GM21825 (cell line): ENCODE data around the gene NLK.
A peak's percentile ranks its signal among the peaks of the same experiment; 100 is the strongest.
"Not testable (repeated sequence)": the region's sequence is repeated elsewhere in the genome, so short reads cannot be mapped to it uniquely, and the experiment has no call there.

Experiments
- ATAC-seq: cut with Tn5 transposase; IDR thresholded peaks from one replicate; pipeline ENCODE4 v1.9.1; 2021; ENCODE audit warnings: mild to moderate bottlenecking, moderate library complexity; ENCODE audit not compliant: unreplicated experiment

Gene NLK

DNA sequence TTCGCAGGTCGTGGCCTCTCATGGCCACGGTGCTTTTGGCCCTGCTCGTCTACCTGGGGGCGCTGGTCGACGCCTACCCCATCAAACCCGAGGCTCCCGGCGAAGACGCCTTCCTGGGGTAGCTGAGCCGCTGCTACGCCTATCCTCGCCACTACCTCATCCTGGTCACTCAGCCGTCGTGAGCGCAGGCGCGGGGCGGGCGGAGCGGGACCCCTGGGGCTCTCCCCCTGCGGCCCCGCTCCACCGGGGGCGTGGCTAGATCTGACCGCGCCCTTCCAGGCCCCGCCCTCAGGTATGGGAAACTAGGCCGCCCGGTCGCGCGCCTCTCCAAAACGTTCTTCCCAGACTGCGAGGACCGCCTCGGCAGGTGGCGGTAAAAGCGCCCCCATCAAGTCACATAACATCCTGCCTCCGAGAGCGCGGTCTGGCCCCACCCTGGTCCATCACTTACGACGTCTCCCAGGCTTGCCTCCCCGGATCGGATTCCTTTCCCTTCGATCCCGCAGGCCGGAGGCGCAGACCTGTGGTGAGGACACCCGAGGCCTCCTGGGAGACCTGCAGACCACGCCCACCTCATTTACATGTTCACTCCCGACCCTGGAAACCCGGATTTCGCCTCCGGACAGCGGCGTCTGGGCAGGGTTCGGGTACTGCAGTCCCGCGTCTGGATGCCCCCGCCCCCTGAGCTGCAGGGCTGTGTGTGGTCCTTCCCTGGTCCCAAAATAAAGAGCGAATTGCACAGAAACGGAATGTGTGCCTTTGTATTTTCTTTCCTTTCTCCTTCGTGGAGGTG, 185.0 kb downstream of the NLK start:
- ATAC-seq: no peak

DNA sequence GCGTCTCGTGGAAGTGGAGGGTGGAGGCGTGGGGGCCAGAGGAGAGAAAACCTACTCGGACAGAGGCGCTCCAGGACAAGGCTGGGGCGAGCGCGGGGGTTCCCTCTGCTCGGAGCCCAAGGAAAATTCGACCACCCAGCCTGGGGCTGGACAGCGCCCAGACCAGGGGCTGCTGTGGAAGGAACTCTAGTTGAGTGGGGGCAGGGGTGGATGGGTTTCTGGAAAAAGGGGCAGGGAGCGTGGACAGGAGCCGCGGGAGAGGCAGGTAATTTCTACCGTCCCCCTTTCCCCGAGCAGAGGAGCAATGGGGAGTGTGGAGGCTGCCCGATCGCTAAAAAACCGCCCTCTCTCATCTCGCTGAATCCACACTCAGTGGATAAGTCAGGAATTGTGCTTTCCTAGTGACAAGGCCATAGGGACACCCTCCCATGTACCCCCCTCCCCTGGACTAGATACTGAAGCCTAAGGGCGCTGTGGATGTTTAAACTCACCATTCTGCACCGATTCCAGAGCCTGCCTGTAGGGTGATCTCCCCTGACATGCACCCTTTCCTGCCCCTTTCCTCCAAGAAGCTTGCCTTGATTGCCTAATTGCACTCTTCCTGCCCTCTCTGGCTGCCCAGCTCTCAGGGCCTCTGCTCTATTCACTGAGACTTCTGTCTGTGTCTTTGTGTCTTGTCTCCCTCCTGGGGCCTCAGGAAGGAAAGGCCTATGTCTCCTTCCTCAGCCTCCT, 185.8 kb downstream of the NLK start:
- ATAC-seq: no peak

DNA sequence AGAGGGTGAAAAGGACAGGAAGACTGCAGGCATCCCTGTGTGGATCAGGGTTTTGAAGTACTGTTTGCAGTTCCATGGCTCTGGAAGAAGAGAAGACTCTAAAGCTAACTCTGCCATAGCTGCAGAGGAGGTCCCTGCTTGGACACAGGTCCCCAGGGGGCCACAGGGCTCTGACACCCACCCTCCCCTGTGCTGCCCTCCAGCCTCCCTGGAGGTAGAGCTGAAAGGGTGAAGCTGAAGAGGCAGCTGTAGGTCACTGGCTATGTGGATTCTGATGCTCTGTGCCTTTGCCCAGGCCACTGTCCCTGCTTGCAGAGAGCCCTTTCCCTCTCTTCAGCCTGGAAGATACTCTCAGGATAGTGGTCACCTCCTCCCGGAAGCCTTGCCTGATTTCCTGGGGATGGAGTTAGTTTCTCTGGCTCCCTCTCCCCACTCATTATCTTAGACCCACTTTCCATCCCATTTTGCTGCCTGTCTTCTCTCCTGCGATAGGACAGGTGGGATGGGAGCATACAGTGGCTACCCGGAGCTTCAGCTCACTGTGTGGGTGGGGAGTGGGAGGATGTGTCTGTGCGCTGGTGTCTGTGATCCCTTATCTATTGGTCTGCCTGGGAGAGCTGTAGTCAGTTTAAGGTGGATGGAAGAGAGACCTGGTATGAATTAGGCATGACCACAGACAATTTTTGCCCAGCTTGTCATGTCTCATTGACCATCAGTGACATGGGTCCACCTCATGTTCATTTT, 186.7 kb downstream of the NLK start:
- no peak for ATAC-seq

DNA sequence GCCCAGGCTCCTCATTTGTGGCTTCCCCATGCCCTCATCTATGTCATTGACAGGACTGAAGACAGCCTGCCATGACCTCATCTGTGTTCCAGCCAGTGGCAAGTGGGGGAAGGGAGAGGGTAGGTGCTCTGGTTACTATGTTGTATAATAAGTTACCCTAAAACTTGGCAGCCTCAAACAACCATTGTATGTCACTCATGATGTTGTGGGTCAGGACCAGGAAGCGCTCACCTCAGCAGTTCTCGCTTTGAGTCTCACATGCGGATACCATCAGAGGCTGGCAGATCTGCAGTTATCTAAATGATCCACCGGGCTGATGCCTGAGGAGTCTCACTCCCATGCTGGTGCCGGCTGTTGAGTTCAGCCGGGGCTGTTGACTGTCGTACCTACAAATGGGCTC, 187.5 kb downstream of the NLK start:
- peak; percentile 54 for ATAC-seq

DNA sequence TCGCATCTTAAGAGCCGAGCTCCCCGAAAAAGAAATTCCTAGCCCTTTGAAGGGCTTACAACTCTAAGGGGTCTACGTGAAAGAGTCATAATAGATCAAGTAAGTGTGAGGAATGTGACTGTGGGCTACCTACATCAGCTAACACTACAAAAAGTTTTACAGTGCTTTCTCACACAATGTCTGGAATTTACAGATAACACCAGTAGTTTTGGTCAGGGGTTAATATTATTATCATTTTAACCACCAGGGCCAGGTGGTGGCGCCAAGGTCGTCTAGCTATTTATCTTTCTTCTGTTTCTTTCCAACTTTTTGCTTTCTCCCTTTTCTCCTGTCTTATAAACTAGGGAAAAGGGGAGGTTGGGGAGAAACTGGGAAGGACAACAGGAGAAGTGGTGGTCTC, 188.1 kb downstream of the NLK start:
- ATAC-seq: not testable (repeated sequence)

DNA sequence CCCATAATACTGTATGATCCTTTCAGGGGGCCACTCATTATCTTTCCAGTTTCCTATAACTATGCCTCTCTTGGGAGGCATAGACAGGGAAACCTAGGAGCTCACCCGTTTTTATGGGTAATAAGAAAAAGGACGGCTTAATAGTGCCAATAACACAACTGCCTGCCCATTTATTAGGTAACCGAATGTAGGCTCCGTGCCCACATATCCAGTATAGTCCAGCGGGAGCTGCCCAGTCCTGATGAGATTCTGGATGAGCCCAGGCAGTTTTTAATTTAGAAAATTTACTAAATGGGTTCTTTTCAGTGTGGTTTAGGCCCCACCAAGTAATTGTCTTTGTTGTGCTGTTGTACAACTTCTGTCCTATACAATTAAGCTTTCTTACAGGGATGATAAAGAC, 189.1 kb downstream of the NLK start:
- ATAC-seq: not testable (repeated sequence)

DNA sequence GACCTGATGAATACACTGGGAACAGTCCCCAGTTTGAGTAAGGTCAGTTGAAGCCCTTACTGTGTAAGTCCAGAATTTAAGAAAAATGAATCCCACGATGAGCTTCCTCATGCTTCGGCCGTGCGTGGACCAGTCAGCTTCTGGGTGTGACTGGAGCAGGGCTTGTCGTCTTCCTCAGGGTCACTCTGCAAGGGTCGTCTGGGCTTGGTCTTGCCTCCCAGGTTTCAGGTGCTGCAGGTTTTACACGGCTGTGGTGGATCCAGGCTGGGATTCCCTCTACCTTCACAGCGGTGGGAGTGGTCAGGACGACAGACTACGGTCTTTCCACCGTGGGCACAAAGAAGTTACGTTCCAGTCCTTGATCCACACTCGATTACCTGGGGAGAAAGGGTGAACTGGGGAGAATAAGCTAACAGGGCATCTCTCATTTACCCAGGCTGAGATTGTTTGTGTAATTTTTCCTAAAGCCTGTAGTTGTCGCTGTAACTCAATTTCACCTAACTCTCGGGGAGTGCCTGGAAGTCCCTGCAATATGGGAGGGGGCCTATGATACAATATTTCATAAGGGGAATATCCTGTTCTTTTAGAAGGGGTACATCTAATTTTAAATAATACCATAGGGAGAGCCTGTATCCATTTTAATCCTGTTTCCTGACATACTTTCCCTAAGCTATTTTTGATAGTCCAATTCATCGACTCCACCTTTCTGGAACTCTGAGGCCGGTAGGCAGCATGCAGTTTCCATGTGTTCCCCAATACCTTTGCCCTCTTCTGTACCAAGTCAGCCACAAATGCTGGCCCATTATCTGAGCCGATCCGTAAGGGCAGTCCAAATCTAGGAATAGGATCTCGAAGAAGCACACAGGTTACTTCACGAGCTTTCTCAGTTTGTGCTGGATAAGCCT, 190.7 kb downstream of the NLK start:
- not testable (repeated sequence) for ATAC-seq

DNA sequence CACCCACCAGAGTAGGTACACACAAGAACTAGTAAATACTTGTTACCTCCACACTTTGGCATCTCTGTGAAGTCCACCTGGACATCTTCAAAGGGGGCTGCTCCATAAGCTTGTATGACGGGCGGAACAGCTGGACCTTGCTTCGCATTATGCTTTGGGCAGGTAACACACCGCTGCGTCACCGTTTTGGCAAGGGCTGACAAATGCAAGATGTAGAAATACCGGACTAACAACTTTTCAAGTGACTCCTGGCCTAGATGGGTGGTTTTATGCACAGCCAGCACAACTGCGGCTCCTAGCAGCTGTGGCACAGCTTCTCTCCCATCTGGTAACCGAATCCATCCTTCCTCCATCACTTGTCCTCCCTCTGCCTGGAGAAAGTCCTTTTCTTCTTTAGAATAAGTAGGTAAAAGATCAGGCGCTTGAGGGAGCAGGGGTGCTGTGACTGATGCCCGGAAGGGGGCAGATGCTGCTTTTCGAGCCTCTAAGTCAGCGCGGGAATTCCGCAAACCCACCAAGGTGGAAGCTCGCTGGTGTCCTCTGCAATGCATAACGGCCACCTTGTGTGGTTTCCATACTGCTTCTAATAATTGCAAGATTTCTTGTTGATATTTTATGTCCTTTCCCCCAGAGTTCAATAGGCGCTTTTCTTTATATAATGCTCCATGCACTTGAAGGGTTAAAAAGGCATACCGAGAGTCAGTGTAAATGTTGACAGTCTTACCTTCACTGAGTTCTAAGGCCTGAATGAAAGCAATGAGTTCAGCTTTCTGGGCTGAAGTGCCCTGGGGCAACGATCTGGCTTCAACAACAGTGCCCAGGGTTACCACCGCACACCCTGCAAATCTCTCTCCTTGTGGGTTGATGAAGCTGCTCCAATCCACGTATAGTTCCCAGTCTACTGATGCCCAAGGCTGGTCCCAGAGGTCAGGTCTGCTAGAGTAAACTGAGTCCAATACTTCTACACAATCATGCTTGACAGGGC, 191.7 kb downstream of the NLK start:
- not testable (repeated sequence) for ATAC-seq

DNA sequence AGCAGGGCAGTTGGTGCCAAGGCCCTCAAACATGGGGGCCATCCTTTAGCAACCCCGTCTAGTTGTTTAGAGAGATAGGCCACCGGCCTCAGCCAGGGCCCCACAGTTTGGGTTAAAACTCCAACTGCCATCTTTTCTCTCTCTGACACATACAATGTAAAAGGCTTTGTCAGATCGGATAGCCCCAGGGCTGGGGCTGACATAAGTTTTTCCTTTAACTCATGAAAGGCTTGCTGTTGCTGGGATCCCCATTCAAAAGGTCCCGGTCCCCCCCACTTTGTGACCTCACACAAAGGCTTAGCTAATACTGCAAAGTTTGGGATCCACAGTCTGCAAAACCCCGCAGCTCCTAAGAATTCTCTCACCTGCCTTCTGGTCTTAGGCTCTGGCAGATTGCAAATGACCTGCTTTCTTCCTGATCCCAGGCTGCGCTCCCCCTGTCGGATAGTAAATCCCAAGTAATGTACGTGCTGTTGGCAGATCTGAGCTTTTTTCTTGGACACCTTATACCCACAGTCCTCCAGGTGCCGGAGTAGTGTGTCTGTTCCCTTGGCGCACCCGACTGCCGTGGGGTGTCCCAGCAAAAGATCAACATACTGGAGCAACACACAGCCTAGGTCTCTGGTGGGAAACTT, 192.7 kb downstream of the NLK start:
- not testable (repeated sequence) for ATAC-seq

DNA sequence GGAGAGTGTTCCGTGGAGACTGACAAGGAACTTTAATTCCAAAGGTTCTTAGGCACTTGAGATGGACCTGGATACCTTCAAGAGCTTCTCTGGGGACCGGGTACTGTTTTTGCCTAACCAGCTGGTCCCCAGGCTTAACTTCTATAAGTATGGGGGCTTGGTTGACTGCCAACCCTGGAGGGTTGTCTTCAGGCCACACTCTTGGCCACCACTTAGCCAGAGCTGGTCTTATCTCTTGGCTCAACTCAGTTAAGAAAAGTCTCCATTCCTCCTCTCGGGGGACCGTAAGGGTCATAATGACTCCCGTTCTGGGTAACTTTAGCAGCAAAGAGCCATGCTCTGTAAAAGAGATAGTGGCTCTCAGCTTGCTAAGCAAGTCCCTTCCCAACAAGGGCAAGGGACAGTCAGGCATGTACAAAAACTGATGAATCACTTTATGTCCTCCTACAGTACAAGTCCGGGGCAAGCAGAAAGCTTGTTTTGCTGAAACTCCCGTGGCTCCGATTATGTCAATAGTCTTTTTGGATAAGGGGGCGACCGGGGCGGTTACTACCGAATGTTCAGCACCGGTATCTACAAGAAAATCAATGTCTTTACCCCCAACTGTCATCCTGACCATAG, 193.7 kb downstream of the NLK start:
- ATAC-seq: not testable (repeated sequence)

DNA sequence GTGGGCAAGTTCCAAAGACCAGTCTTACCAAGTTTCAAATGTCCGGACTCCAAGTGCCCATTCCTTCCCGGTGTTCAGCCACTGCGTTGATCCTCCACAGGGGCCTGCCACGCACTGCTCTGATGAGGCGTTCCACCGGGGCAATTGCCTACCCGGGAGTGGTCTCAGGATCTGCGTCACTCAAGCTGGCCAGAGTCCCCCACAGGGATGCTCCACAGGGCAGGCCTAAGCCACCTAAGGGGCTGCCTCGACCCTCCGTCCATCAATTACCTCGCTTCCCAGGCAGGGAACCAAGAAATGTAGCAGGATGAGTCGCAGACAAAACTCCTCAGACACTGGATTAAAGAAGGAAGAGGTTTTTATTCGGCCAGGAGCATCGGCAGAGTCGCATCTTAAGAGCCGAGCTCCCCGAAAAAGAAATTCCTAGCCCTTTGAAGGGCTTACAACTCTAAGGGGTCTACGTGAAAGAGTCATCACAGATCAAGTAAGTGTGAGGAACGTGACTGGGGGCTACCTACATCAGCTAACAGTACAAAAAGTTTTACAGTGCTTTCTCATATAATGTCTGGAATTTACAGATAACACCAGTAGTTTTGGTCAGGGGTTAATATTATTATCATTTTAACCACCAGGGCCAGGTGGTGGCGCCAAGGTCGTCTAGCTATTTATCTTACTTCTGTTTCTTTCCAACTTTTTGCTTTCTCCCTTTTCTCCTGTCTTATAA, 196.2 kb downstream of the NLK start:
- ATAC-seq: not testable (repeated sequence)

DNA sequence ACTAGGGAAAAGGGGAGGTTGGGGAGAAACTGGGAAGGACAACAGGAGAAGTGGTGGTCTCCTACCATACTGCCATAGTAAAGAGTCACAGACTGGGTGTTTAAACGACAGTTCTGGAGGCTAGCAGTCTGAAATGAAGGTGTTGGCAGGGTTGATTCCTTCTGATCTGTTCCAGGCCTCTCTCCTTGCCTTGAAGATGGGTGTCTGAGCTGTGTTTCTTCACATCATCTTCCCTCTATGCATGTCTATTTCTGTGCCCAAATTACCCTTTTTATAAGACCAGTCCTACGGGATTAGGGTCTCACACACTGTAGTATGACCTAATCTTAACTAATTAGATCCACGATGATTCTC, 196.8 kb downstream of the NLK start:
- no peak for ATAC-seq

DNA sequence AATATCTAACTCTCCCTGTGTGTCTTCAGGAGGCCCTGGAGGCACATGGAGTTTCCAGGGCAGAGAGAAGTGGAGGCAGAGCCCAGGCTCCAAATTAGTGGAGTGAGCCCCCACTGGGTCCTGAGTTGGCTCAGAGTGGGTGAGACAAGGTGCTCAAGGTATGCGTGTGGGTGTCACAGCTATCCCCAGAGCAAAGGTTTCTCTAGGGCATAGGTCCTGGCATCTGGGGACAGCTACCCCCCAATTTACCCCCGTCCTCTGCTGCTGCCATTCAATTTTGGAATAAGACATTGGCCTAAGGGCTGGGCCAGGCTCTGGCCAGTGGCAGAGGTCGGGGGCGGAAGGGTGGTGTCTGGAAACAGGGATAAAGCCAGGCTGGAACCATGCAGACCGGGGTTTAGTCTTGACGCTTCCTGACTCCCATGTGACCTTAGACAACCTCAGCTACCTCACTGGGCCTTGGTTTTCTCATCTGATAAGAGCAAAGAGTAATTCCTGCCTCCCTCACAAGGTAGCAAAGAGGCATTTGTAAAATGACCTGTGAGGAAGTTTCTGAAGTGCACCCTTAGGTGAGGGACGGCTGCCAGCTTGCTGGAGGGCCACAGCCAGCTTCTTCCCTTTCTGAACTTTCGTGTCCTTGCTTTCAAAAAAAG, 198.3 kb downstream of the NLK start:
- ATAC-seq: no peak

DNA sequence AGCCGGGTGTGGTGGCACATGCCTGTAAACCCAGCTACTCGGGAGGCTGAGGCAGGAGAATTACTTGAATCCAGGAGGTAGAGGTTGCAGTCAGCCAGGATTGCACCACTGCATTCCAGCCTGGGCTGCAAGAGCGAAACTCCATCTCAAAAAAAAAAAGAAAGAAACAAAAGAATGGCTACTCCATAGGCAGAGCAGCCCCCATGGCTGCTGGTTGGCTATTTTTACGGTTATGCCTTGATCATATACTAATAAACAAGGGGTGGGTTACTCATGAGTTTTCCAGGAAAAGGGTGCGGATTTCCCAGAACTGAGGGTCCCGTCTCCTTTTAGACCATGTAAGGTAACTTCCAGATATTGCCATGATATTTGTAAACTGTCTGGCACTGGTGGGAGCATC, 200.3 kb downstream of the NLK start:
- no peak for ATAC-seq

DNA sequence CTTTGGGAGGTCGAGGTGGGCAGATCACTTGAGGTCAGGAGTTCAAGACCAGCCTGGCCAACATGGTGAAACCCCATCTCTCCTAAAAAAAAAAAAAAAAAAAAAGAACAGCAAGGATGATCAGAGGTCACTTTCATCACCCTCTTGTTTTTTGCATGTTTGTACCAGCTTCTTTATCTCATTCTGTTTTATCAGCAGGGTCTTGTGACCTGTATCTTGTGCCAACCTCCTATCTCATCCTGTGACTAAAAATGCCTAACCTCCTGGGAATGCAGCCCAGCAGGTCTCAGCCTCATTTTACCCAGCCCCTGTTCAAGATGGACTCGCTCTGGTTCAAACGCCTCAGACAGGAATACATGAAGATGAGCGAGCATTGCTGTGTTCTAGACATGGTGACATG, 200.8 kb downstream of the NLK start:
- not testable (repeated sequence) for ATAC-seq

DNA sequence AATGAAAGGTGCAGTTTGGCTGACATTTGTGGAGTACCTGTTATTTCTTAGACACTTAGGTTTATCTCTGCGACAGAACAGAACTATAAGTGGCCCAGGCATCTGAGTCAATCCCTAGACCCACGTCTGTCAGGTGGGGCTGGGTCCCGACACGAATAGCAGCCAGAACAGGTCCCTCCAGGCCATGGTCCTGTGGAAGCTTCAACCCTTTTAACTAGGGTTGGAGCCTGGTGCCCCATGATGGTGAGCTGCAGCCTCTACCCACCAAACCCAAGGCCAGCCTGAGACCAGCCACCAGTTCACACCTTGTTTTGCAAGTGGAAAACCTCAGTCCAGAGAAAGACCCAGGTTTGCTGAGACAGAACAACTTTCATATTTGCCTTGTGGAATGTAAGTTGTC, 202.0 kb downstream of the NLK start:
- no peak for ATAC-seq
